ENCODE data around the gene CPPED1.
"Not testable (repeated sequence)": the region's sequence is repeated elsewhere in the genome, so short reads cannot be mapped to it uniquely, and the experiment has no call there.

CPPED1 gene

GRCh38 chr16:12798846-12799245 is 4.8 kb downstream of the CPPED1 start:
- Histone ChIP-seq H3K36me3 (ENCODE audit: insufficient read depth, low read length) (no peaks in the 10 kb centered on the region), H3K27ac (no peak overlapping the region), H3K9ac (ENCODE audit: insufficient read length) (no peak overlapping the region), H3K9me3 (ENCODE audit: low read depth, low read length) (no peaks in the 10 kb centered on the region), H3K4me3 (no peak overlapping the region)
- DNase-seq (ENCODE audit: low read depth, low spot score) = no peak
- TF ChIP-seq FOXP2 (optimal IDR thresholded peaks at IDR 0.05; ENCODE audit: control extremely low read depth, extremely low read length, insufficient read depth) (no peak), POLR2AphosphoS5 (IDR thresholded peaks at IDR 0.05; ENCODE audit: borderline replicate concordance, low read depth, low read length) (no peak), EZH2 (IDR thresholded peaks at IDR 0.05) (no peak)

GRCh38 chr16:12798171-12798570 is 5.5 kb downstream of the CPPED1 start:
- no peak overlapping the region for H3K27ac ChIP-seq
- no peak overlapping the region for H3K4me3 ChIP-seq
- no peak overlapping the region for H3K9ac ChIP-seq (ENCODE audit: insufficient read length)
- H3K36me3 ChIP-seq (ENCODE audit: insufficient read depth, low read length) = no peaks in the 10 kb centered on the region
- DNase-seq (ENCODE audit: low read depth, low spot score) = no peak
- TF ChIP-seq EZH2 (IDR thresholded peaks at IDR 0.05) = no peak
- no peak for TF ChIP-seq FOXP2 (optimal IDR thresholded peaks at IDR 0.05; ENCODE audit: control extremely low read depth, extremely low read length, insufficient read depth)
- TF ChIP-seq POLR2AphosphoS5 (IDR thresholded peaks at IDR 0.05; ENCODE audit: borderline replicate concordance, low read depth, low read length) = no peak
- H3K9me3 ChIP-seq (ENCODE audit: low read depth, low read length) = no peaks in the 10 kb centered on the region

- no peaks in the 10 kb centered on the region for H3K9me3 ChIP-seq (ENCODE audit: low read depth, low read length)
- no peaks in the 10 kb centered on the region for H3K36me3 ChIP-seq (ENCODE audit: insufficient read depth, low read length)
- no peak overlapping the region for H3K27ac ChIP-seq
- no peak overlapping the region for H3K4me3 ChIP-seq
- no peak for TF ChIP-seq EZH2 (IDR thresholded peaks at IDR 0.05)
- no peak for TF ChIP-seq POLR2AphosphoS5 (IDR thresholded peaks at IDR 0.05; ENCODE audit: borderline replicate concordance, low read depth, low read length)
- no peak overlapping the region for H3K9ac ChIP-seq (ENCODE audit: insufficient read length)
- no peak for DNase-seq (ENCODE audit: low read depth, low spot score)
Measured at GRCh38 chr16:12796498-12796897, 7.2 kb downstream of the CPPED1 start.

GRCh38 chr16:12794486-12795387 is 8.9 kb downstream of the CPPED1 start:
- TF ChIP-seq FOXP2 (optimal IDR thresholded peaks at IDR 0.05; ENCODE audit: control extremely low read depth, extremely low read length, insufficient read depth) (no peak), POLR2AphosphoS5 (IDR thresholded peaks at IDR 0.05; ENCODE audit: borderline replicate concordance, low read depth, low read length) (no peak), EZH2 (IDR thresholded peaks at IDR 0.05) (no peak)
- no peaks in the 10 kb centered on the region for H3K36me3 ChIP-seq (ENCODE audit: insufficient read depth, low read length)
- H3K9me3 ChIP-seq (ENCODE audit: low read depth, low read length) = no peaks in the 10 kb centered on the region
- H3K4me3 ChIP-seq = no peak overlapping the region
- no peak overlapping the region for H3K27ac ChIP-seq
- no peak for DNase-seq (ENCODE audit: low read depth, low spot score)
- no peak overlapping the region for H3K9ac ChIP-seq (ENCODE audit: insufficient read length)

DNA sequence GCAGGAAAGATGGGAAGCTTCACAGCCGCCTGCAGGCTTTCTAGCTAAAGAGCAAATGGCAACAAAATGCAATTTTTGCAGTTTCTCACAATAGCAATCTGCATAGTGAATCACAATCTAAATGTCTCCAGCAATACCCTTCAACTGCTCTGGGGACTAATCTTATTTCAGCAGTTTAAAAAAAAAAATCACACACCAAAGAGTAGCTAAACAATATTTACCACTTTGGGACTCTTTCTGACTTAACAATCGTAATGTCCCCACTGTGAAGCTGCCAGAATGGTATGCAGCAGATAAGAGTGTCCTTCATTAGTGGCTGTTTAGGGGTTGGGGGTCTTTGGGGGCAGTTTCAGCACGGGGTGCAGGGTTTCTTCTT is 9.8 kb downstream of the CPPED1 start:
- Histone ChIP-seq H3K9ac (ENCODE audit: insufficient read length) (no peak overlapping the region), H3K9me3 (ENCODE audit: low read depth, low read length) (no peaks in the 10 kb centered on the region), H3K4me3 (no peak overlapping the region), H3K27ac (no peak overlapping the region), H3K36me3 (ENCODE audit: insufficient read depth, low read length) (no peaks in the 10 kb centered on the region)
- TF ChIP-seq POLR2AphosphoS5 (IDR thresholded peaks at IDR 0.05; ENCODE audit: borderline replicate concordance, low read depth, low read length) (no peak), EZH2 (IDR thresholded peaks at IDR 0.05) (no peak), FOXP2 (optimal IDR thresholded peaks at IDR 0.05; ENCODE audit: control extremely low read depth, extremely low read length, insufficient read depth) (no peak)
- no peak for DNase-seq (ENCODE audit: low read depth, low spot score)

DNA sequence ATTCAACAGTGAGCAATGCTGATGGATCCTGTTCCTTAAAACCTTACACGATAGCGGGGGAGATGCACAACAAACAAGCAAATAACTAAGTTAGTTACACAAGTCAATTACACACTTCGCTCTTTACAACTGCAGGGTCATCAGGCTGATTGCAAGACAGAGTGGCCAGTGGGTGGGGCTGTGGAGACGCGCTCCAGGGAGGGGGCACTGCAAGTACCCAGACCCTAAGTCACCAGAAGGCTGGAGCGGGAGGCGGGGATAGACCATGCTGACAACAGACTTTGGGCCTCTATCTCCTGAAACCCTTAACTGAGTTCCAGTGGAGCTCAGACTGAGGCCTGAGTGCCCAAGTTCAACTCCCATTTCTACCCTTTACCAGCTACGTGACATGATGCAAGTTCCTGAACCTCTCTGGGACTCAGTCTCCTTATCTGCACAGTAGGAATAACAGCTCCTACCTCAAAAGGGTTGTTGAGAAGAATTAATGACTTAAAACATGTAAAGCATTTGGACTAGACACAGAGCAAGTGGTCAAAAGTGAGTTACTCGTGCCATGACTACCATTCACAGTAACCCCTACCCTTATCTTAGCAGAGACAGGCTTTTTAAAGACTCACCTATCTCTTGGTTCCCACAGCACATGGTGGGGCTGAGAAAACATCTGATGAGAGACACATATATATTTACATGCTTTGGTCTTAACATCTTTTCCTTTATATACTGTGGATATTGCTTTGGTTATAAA is 10.4 kb downstream of the CPPED1 start:
- no peaks in the 10 kb centered on the region for H3K36me3 ChIP-seq (ENCODE audit: insufficient read depth, low read length)
- no peaks in the 10 kb centered on the region for H3K9me3 ChIP-seq (ENCODE audit: low read depth, low read length)
- no peak overlapping the region for H3K9ac ChIP-seq (ENCODE audit: insufficient read length)
- no peak for DNase-seq (ENCODE audit: low read depth, low spot score)
- TF ChIP-seq EZH2 (IDR thresholded peaks at IDR 0.05) = no peak
- H3K4me3 ChIP-seq = no peak overlapping the region
- no peak overlapping the region for H3K27ac ChIP-seq

GRCh38 chr16:12792528-12792927 is 11.2 kb downstream of the CPPED1 start:
- DNase-seq (ENCODE audit: low read depth, low spot score); H3K9ac ChIP-seq (ENCODE audit: insufficient read length); H3K27ac ChIP-seq; H3K36me3 ChIP-seq (ENCODE audit: insufficient read depth, low read length); H3K4me3 ChIP-seq; H3K9me3 ChIP-seq (ENCODE audit: low read depth, low read length): not testable (repeated sequence)

GRCh38 chr16:12791340-12791739 is 12.3 kb downstream of the CPPED1 start:
- no peak overlapping the region for H3K9ac ChIP-seq (ENCODE audit: insufficient read length)
- H3K36me3 ChIP-seq (ENCODE audit: insufficient read depth, low read length) = no peaks in the 10 kb centered on the region

More at GRCh38 chr16:12791340-12791739, 12.3 kb downstream of the CPPED1 start:
- DNase-seq (ENCODE audit: low read depth, low spot score) = no peak
- Histone ChIP-seq H3K4me3 (no peak overlapping the region), H3K9me3 (ENCODE audit: low read depth, low read length) (no peaks in the 10 kb centered on the region), H3K27ac (no peak overlapping the region)
- no peak for TF ChIP-seq POLR2AphosphoS5 (IDR thresholded peaks at IDR 0.05; ENCODE audit: borderline replicate concordance, low read depth, low read length)
- no peak for TF ChIP-seq EZH2 (IDR thresholded peaks at IDR 0.05)
- TF ChIP-seq FOXP2 (optimal IDR thresholded peaks at IDR 0.05; ENCODE audit: control extremely low read depth, extremely low read length, insufficient read depth) = no peak
